ENCODE measurements around the gene MLLT6. TPM values are rescaled to one million over a fixed set of nuclear protein-coding genes. Genes with fewer than 3 reads are reported as not detected.
A peak's percentile ranks its signal among the peaks of the same experiment; 100 is the strongest.

MLLT6 gene
- total and polyA plus RNA-seq, 2 of the 13 experiments (the other 11 are each of a cell fraction or from before 2014, with no cell fraction given): 50.7 to 69.5 TPM

DNA sequence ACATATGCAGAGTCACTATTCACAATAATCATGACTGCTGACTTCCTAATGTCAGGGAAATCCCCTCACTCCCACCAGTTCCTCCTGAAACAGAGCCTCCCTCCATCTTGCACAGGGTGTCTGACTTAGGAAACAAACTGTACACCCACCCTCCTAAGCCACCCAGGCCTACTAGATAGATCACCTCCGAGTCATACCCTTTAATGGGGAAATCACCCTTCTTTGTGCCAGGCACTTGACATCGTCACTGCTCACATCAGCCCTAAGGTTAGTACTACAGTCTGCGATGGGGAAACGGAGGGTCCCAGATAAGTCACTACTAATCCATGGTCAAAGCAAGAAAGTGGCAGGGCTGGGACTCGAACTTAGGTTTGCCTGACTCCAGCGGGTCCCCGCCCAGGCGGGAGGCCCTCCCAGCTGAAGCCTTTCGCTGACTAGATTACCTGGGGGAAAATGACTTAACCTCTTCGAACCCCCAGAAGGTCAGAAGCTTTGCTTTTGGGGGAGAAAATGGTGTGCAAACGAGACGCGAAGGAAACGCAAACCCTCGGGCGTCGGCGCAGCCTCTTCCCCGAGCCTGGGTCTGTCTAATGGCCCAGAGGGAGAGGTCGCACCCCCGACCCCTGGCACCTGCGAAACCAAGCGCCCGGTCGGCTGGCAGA lies 3.4 kb upstream of the MLLT6 start (continued):
- TF ChIP-seq ZNF770 (CRISPR knock-in tag; IDR thresholded peaks at IDR 0.05): no peak
- peak; percentile 79 for TF ChIP-seq ZNF18 (CRISPR knock-in tag; IDR thresholded peaks at IDR 0.05; ENCODE audit: insufficient replicate concordance)
- TF ChIP-seq SNAPC2 (CRISPR knock-in tag; IDR thresholded peaks at IDR 0.05): peak; percentile 18; the same call in 1 of the 2 replicates
- TF ChIP-seq ZNF780A (CRISPR knock-in tag; IDR thresholded peaks at IDR 0.05): no peak
- no peak for TF ChIP-seq HDAC6 (IDR thresholded peaks at IDR 0.05; ENCODE audit: low read depth, low read length)
- TF ChIP-seq ZNF30 (CRISPR knock-in tag; IDR thresholded peaks at IDR 0.05): no peak; the same call in 1 of the 2 replicates
- TF ChIP-seq TBL1XR1 (IDR thresholded peaks at IDR 0.05; ENCODE audit: borderline replicate concordance, low read length, partially characterized antibody): no peak
- no peak for TF ChIP-seq CREM (IDR thresholded peaks at IDR 0.05)
- TF ChIP-seq CREM (CRISPR knock-in tag; IDR thresholded peaks at IDR 0.05): no peak
- TF ChIP-seq, protein P1, sequence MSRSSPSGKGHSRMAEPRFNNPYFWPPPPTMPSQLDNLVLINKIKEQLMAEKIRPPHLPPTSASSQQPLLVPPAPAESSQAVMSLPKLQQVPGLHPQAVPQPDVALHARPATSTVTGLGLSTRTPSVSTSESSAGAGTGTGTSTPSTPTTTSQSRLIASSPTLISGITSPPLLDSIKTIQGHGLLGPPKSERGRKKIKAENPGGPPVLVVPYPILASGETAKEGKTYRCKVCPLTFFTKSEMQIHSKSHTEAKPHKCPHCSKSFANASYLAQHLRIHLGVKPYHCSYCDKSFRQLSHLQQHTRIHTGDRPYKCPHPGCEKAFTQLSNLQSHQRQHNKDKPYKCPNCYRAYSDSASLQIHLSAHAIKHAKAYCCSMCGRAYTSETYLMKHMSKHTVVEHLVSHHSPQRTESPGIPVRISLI (CRISPR knock-in tag; IDR thresholded peaks at IDR 0.05; ENCODE audit: borderline replicate concordance): no peak
- TF ChIP-seq NR2F6 (IDR thresholded peaks at IDR 0.05): no peak
- TF ChIP-seq NR2F6 (CRISPR knock-in tag; IDR thresholded peaks at IDR 0.05): no peak
- no peak for TF ChIP-seq HOXD1 (CRISPR knock-in tag; IDR thresholded peaks at IDR 0.05)
- no peak for TF ChIP-seq MZF1 (CRISPR knock-in tag; IDR thresholded peaks at IDR 0.05; ENCODE audit: borderline replicate concordance)
- TF ChIP-seq GMEB1 (CRISPR knock-in tag; IDR thresholded peaks at IDR 0.05; ENCODE audit: borderline replicate concordance): no peak
- TF ChIP-seq RELA (CRISPR knock-in tag; IDR thresholded peaks at IDR 0.05): no peak
- no peak; the same call in 1 of the 2 replicates for TF ChIP-seq MTA1 (CRISPR knock-in tag; IDR thresholded peaks at IDR 0.05; ENCODE audit: borderline replicate concordance)
- TF ChIP-seq IRX3 (CRISPR knock-in tag; IDR thresholded peaks at IDR 0.05; ENCODE audit: borderline replicate concordance, low read depth): no peak
- TF ChIP-seq ZSCAN25 (CRISPR knock-in tag; IDR thresholded peaks at IDR 0.05): peak; percentile 15; the same call in 1 of the 2 replicates
- no peak for TF ChIP-seq NCOR1 (IDR thresholded peaks at IDR 0.05; ENCODE audit: borderline replicate concordance, low read length)
- TF ChIP-seq PATZ1 (CRISPR knock-in tag; IDR thresholded peaks at IDR 0.05): peak; percentile 41; the same call in 1 of the 2 replicates
- no peak for TF ChIP-seq ZNF10 (CRISPR knock-in tag; IDR thresholded peaks at IDR 0.05; ENCODE audit: borderline replicate concordance, low read depth)

Data from HepG2 (cell line).